ENCODE measurements around the gene ING4.
A peak's percentile ranks its signal among the peaks of the same experiment; 100 is the strongest.

ING4 gene

DNA sequence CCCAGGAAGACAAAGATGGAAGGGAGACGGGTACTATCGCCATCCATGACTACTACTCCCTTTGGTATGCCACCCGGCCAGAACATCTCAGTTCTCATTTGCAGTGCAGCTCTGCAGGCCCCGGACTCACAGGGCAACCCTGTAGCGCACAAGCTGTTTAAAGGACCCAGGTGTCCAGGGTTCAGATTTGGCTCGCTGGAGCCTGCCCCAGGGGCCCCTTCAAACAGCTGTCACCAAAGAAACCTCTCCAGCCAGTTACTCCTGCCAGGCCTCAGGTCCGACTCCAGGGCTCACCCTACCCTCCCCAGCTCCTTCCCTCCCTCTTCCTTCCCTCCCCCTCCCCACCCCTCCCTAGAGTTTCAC is 50.3 kb downstream of the ING4 start:
- no peak for TF ChIP-seq ZFX (IDR thresholded peaks at IDR 0.05; ENCODE audit: borderline replicate concordance)
- TF ChIP-seq, protein P1, sequence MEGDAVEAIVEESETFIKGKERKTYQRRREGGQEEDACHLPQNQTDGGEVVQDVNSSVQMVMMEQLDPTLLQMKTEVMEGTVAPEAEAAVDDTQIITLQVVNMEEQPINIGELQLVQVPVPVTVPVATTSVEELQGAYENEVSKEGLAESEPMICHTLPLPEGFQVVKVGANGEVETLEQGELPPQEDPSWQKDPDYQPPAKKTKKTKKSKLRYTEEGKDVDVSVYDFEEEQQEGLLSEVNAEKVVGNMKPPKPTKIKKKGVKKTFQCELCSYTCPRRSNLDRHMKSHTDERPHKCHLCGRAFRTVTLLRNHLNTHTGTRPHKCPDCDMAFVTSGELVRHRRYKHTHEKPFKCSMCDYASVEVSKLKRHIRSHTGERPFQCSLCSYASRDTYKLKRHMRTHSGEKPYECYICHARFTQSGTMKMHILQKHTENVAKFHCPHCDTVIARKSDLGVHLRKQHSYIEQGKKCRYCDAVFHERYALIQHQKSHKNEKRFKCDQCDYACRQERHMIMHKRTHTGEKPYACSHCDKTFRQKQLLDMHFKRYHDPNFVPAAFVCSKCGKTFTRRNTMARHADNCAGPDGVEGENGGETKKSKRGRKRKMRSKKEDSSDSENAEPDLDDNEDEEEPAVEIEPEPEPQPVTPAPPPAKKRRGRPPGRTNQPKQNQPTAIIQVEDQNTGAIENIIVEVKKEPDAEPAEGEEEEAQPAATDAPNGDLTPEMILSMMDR (IDR thresholded peaks at IDR 0.05) = no peak
- peak overlapping the region; percentile 93 for H3K27ac ChIP-seq

DNA sequence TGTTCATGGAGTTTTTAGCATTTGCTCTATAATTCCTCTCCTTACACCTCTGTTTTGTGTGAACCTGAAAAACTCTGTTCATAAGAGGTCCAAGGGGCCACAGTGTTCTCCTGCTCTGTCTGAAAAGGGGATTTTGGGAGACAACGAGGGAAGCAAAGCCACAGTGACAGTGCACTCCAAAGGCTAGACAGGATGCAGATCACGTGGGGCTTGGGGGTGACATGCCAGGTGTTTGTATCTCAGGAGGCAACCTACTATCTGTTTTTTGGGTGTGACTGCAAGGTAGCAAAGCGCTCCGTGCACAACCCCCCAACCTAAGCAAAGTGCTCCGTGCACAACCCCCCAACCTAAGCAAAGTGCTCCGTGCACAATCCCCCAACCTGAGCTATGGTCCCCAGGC is 50.7 kb downstream of the ING4 start:
- TF ChIP-seq, protein P1 (IDR thresholded peaks at IDR 0.05) = no peak
- TF ChIP-seq ZFX (IDR thresholded peaks at IDR 0.05; ENCODE audit: borderline replicate concordance) = no peak
- peak overlapping the region; percentile 93 for H3K27ac ChIP-seq

DNA sequence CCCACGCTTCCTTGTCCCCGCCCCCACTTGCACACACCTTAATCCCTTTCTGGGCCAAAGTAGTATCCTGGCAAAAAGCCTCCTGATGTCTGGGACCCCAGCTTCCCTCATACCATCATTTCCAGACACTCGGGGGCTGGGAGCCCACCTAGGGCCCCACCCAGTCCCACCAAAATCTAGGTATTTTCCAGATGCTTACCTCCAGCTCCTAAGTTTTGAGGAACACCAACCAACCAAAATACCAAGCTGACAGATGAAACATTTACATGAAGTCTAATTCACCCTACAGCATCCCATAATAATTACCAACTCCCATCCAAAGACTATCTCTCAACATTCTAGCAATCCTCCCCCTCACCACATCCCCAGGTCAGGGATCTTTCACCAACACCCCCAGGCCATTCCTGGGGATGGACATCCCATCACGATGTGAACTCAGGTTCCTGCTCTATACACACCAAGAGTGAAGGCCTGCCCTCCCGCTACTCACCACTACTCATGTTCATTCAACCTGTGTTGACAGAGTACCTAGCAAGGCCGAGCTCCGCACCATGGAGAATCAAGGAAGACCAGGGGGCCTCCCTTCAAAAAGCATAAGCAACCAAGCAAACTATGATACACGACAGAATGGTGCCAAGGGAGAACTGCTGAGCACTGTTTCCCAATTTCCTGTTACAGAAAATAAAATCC is 54.2 kb downstream of the ING4 start:
- H3K27ac ChIP-seq = peak overlapping the region; percentile 100
- no peak for TF ChIP-seq ZFX (IDR thresholded peaks at IDR 0.05; ENCODE audit: borderline replicate concordance)
- TF ChIP-seq, protein P1 (IDR thresholded peaks at IDR 0.05) = no peak

DNA sequence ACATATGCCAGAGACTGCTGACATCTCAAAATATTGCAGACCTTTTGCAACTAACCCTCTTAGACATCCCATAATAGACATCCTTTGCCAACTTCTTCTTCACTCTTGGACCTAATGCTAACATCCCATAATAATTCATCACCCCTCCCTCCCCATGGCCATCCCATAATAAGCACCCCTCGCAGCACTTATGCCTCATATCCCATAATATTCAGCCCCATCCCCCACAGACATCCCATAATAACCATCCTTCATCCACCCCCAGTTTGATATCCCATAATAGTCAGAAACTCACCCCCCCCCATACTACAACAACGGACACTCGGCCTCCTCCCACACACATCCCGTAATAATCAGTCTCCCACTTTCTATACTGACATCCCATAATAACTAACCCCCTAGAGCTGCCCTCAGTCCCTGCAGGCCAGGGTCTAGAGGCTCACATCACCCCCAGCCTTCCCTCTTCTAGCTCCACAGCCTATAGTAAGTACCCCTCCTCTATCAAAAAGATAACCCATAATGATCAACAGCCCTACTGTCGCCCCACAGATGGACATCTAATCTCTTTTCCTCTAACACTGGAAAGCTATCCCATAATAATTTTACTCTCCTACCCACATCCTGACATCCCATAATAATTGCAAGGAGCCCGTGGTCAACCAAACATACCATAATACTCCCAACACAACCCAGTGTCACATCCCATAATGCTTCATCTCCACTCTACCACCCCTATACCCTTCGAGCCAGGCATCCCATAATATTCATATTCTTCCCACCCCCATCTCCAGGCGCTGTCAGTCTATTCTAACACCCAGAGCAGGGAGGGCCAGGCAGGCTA is 54.9 kb downstream of the ING4 start:
- H3K27ac ChIP-seq = peak overlapping the region; percentile 100

DNA sequence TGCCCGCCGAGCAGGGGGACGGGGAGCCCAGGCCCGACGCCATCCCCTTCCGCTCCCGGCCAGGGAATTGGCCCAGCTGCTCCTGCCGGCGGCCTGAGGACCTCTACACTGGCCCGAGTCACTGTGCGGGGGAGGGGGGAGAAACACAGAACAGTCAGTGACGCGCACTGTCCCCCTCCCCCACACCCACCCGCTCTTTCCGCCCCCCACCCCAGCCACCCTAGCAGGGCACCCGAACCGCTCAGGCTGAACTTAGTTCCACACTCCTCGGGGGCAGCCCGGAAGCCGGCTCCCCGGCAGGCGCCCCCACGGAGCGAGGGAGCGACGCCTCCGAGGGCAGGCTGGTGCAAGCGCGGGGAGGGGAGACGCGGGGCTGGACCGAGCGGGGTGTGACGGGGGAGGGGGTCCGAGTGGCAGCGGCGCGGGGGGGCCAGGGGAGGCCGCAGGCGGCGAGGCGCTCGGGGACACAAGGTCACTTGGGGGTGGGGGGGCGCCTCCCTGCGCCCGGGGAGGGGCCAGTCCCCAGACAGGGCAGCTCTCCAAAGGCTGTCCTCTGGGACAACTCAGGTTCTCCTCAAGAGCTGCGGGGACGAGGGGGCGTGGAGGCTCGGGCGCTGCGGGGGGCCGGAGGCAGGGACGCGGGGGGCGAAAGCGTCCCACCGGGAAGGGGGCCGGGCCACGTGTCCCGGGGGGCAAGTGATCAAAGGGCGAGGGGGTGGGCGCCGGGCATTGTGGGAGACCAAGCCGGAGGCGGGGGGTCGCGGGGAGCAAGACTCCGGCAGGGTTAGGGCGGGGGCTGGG is 56.4 kb downstream of the ING4 start:
- TF ChIP-seq, protein P1 (IDR thresholded peaks at IDR 0.05) = no peak
- TF ChIP-seq ZFX (IDR thresholded peaks at IDR 0.05; ENCODE audit: borderline replicate concordance) = no peak
- peak overlapping the region; percentile 100 for H3K27ac ChIP-seq

More for the DNA sequence above, 54.9 kb downstream of the ING4 start:
- no peak for TF ChIP-seq ZFX (IDR thresholded peaks at IDR 0.05; ENCODE audit: borderline replicate concordance)
- TF ChIP-seq, protein P1 (IDR thresholded peaks at IDR 0.05) = no peak

DNA sequence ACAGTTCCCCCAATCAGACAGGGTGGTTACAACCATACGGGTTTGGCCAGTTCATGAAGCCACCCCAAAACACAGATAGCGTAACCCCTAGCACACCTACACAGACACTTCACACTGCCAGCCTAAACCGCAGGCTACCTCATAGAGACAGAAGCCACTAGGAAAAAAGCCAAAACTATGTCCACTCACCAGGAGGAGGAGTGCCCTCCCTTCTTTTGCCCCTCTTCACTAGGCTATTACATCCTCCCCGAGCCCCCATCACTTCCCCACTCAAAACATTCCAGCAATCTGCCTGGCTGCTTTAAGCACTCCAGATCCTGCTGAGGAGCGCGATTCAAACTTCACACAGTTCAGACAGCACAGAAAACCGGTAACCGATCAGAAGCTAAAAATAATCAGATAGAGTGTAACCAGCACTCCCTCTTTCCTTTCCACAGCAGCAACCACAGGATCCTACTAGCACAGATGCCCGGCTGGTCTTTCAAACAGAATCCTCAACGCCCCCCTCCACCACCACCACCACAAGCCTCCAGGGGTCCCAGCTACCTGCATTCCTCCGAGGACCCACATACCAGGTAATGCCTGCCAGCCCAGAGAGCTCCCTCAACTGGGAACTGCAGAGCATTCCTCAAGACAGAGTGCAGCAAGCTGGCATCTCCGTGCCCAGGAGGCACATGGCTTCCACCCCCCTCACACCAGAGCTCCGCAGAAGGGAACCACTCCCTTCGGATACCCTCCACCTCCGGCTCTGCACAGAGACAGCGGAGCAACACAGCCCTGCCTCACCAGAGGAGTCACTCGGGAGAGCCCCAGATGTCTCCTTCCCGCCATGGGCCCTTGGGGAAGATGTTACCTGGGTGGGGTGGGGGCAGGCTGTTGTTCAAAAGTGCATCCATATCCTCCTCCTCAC is 57.2 kb downstream of the ING4 start:
- TF ChIP-seq, protein P1 (IDR thresholded peaks at IDR 0.05) = no peak
- TF ChIP-seq ZFX (IDR thresholded peaks at IDR 0.05; ENCODE audit: borderline replicate concordance) = no peak
- peak overlapping the region; percentile 100 for H3K27ac ChIP-seq

Measured in 22Rv1 (cell line).